Loucy (cell line): Measurements from ENCODE around the gene AFG3L2.

Experiments
- H2AFZ ChIP-seq: fragments of 200-600 bp; sonication (generic); 2 replicates; pipeline ENCODE4 v1.6.0; 2016; ENCODE audit warnings: antibody characterized with exemption, mild to moderate bottlenecking, low read length, moderate library complexity
- H3F3A ChIP-seq: fragments of 200-600 bp; 2 replicates; pipeline ENCODE4 v1.6.0; 2016; ENCODE audit warnings: antibody characterized with exemption, low read depth, mild to moderate bottlenecking
- H3K27me3 ChIP-seq: fragments of 200-600 bp; sonication (generic); 2 replicates; pipeline ENCODE4 v1.6.1; 2014; ENCODE audit warnings: low read length, mild to moderate bottlenecking; ENCODE audit not compliant: insufficient read depth, poor library complexity, severe bottlenecking
- H3K36me3 ChIP-seq: fragments of 200-600 bp; sonication (generic); 2 replicates; pipeline ENCODE4 v1.6.1; 2016; ENCODE audit warnings: low read length; ENCODE audit not compliant: insufficient read depth
- H3K4me1 ChIP-seq: fragments of 200-600 bp; sonication (generic); 2 replicates; pipeline ENCODE4 v1.5.1; 2014; ENCODE audit warnings: low read length, mild to moderate bottlenecking; ENCODE audit not compliant: insufficient read depth, poor library complexity, severe bottlenecking
- H3K4me2 ChIP-seq: fragments of 200-600 bp; sonication (generic); 2 replicates; pipeline ENCODE4 v1.6.0; 2014; ENCODE audit warnings: antibody characterized with exemption, low read length, low read depth, mild to moderate bottlenecking; ENCODE audit not compliant: poor library complexity, severe bottlenecking
- H3K4me3 ChIP-seq: fragments of 200-600 bp; sonication (generic); 2 replicates; pipeline ENCODE4 v1.5.1; 2014; ENCODE audit warnings: low read length, mild to moderate bottlenecking, mixed read lengths; ENCODE audit not compliant: poor library complexity, severe bottlenecking
- H3K79me2 ChIP-seq: fragments of 200-600 bp; sonication (generic); 2 replicates; pipeline ENCODE4 v1.6.1; 2014; ENCODE audit warnings: low read length; ENCODE audit not compliant: insufficient read depth
- H3K9ac ChIP-seq: fragments of 200-600 bp; sonication (generic); 2 replicates; pipeline ENCODE4 v1.6.0; 2014; ENCODE audit warnings: mild to moderate bottlenecking, low read depth, low read length, moderate library complexity; ENCODE audit not compliant: poor library complexity, severe bottlenecking
- H3K9me2 ChIP-seq: fragments of 200-600 bp; sonication (generic); replicated peaks from 2 replicates; pipeline ENCODE4 v1.6.1; 2016; ENCODE audit warnings: low read depth, low read length, mixed read lengths
- H3K9me3 ChIP-seq: fragments of 200-600 bp; sonication (generic); 2 replicates; pipeline ENCODE4 v1.6.1; 2014; ENCODE audit warnings: mild to moderate bottlenecking, antibody characterized with exemption, low read length, low read depth; ENCODE audit not compliant: insufficient read depth
- H4K20me1 ChIP-seq: fragments of 200-600 bp; sonication (generic); 2 replicates; pipeline ENCODE4 v1.6.0; 2014; ENCODE audit warnings: antibody characterized with exemption, low read length, mild to moderate bottlenecking; ENCODE audit not compliant: insufficient read depth, poor library complexity, severe bottlenecking
- CTCF ChIP-seq: fragments of 200-600 bp; sonication (generic); conservative IDR thresholded peaks from 2 replicates; pipeline ENCODE4 v1.5.1; 2014; ENCODE audit warnings: mild to moderate bottlenecking, antibody characterized with exemption, low read length
- EZH2phosphoT487 ChIP-seq: fragments of 200-600 bp; IDR thresholded peaks from 2 replicates; pipeline ENCODE4 v1.6.1; 2018; ENCODE audit warnings: antibody characterized with exemption, mild to moderate bottlenecking, moderate library complexity, borderline replicate concordance

Gene AFG3L2

GRCh38 chr18:12346240-12346565, 30.8 kb downstream of the AFG3L2 start:
- no peaks in the 10 kb centered on the region for H3F3A ChIP-seq
- no peak overlapping the region for H2AFZ ChIP-seq
- H3K4me3 ChIP-seq, result no peak overlapping the region
- H3K27me3 ChIP-seq, result no peaks in the 10 kb centered on the region
- H3K4me2 ChIP-seq, result no peak overlapping the region
- no peak overlapping the region for H3K9ac ChIP-seq
- H3K4me1 ChIP-seq, result no peaks in the 10 kb centered on the region
- no peaks in the 10 kb centered on the region for H3K9me2 ChIP-seq
- TF ChIP-seq EZH2phosphoT487 (no peak), CTCF (no peak)
- no peaks in the 10 kb centered on the region for H3K79me2 ChIP-seq
- no peaks in the 10 kb centered on the region for H3K9me3 ChIP-seq
- no peaks in the 10 kb centered on the region for H4K20me1 ChIP-seq
- H3K36me3 ChIP-seq, result peaks cover 94% of the 10 kb centered on the region; the same call in 1 of the 2 replicates

DNA sequence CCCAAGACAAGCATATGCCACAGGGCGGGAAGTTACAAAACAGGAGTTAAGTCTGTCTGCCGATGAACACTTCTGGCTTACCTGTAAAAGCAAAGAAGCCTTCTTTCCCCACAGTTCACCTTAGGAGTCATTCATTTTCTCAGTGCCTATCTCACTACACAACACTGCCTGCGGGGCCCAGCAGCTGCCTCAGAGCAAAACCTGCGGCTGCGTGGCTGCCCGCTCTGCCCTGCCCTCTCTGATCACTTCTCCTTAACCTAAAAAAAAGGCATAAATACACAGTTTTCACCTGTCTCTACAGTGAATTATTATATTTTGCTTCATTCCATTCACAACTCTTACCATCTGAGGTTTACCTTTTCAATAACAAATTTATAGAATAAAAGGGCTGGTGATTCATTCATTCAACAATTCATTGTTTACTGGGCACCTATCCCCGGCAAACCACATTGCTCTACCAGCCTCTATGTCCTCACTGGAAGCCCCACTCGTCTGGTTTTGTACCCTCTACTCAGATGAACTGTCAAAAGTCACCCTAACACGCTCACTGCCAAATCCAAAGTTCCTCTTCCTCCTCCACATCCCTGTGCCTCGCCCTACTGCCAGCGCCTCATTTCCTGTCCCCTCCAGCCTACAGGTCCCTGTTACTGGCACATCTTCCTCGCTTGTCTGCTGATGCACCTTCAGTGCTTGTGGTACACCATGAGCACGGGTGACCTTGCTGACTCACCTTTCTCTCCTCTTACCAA, 31.4 kb downstream of the AFG3L2 start:
- H3K79me2 ChIP-seq, result no peaks in the 10 kb centered on the region
- H3K27me3 ChIP-seq, result no peaks in the 10 kb centered on the region
- H3K4me2 ChIP-seq, result no peak overlapping the region
- no peak overlapping the region for H3K9ac ChIP-seq
- H3K36me3 ChIP-seq, result peaks cover 93% of the 10 kb centered on the region; the same call in 1 of the 2 replicates
- H3K4me1 ChIP-seq, result no peaks in the 10 kb centered on the region
- no peaks in the 10 kb centered on the region for H4K20me1 ChIP-seq
- no peak overlapping the region for H3K4me3 ChIP-seq
- no peak overlapping the region for H2AFZ ChIP-seq
- no peaks in the 10 kb centered on the region for H3K9me3 ChIP-seq
- H3K9me2 ChIP-seq, result no peaks in the 10 kb centered on the region
- no peaks in the 10 kb centered on the region for H3F3A ChIP-seq
- no peak for TF ChIP-seq EZH2phosphoT487
- TF ChIP-seq CTCF, result no peak

DNA sequence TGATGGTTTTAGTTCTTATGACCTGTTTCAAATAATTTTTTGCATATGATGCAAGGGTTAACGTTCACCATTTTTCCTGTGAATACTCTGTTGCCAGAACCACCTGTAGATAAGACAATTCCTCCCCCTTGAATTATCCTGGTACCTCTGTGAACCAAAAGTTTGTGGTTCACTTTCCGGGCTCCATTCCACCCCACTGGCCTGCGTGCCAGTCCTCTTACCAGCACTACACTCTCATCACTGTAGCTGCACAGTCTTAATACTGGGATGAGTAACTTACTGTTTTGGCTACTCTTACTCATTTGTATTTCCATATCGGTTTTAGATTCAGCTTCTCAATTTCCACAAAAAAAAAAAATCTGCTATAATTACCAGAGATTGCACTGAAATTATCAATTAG, 34.4 kb downstream of the AFG3L2 start:
- H3K9me3 ChIP-seq, result no peaks in the 10 kb centered on the region
- H3K36me3 ChIP-seq, result peaks cover 77% of the 10 kb centered on the region; the same call in 1 of the 2 replicates
- TF ChIP-seq EZH2phosphoT487, result no peak
- no peak for TF ChIP-seq CTCF
- H4K20me1 ChIP-seq, result no peaks in the 10 kb centered on the region
- no peaks in the 10 kb centered on the region for H3K79me2 ChIP-seq
- H3K9ac ChIP-seq, result no peak overlapping the region
- no peaks in the 10 kb centered on the region for H3F3A ChIP-seq
- H3K4me2 ChIP-seq, result no peak overlapping the region
- no peaks in the 10 kb centered on the region for H3K9me2 ChIP-seq
- no peaks in the 10 kb centered on the region for H3K27me3 ChIP-seq
- no peak overlapping the region for H3K4me3 ChIP-seq
- H3K4me1 ChIP-seq, result no peaks in the 10 kb centered on the region
- no peak overlapping the region for H2AFZ ChIP-seq
